ENCODE measurements around the gene PPIL6.

The PPIL6 gene

DNA sequence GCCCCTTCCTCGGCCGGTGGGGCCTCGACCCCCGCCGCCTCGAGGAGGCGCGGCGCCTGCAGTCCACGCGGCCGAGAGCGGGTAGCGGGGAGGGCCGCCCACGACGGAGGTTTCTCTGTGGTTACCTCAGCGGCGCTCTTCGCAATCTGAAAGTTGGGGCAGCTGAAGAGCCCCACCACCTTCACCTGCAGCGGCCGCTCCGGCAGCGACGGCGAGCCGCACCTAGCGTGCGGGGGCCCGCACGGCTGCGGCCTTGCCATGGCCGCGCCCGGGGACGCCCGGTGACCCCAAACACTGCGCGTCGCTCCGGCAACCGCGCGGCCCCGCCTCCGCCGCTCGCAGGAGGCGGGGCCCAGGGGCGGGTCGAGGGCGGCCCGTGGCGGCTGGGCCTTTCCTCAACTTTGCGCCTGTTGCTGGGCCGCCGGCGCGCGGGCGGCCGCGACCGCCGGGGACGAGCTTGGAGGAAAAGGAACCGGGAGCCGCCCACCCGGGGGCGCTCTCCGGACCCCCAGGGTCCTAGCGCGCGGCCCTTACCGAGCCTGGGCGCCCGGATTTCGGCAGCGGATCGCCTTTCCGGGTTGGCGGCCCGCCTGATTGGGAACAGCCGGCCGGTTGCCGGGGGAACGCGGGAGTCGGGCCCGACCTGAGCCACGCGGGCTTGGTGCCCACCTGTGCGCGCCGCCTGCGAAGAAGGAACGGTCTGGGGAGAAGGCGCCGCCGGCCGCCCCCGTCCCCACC is at the start of gene PPIL6, which contains the start of gene SMPD2:
PPIL6 (minus strand) TSS at position 298 of the 738 bp plus-strand sequence; CDS start at position 260, 38 bp downstream.
SMPD2 (plus strand) TSS at position 394 of the 738 bp plus-strand sequence. CDS start 398 bp downstream, outside the sequence.
- peak; percentile 35 to 68 (median 47) for DNase-seq (ENCODE audit: low read depth in 3 of 3, low spot score in 1 of 3)

DNA sequence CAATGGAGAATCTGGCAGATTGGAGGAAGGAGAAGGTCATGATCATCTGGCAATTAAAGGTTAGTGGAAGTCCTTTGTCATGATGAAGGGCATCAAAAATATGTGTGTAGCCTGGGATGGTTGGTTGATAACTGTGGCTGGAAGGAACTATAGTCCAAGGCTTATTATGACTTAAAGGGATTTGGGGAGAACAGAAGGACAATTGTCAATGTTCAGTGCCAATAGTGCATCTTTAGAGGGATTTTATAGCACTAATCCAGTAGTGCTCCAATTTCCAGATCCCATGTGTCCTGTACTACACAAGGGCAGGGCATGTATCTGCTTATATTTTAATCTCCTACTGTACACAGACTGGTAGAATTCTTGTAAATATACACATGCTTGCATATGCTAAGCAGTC is 47.6 kb upstream of the PPIL6 start:
- DNase-seq (ENCODE audit: low read depth in 3 of 3, low spot score in 1 of 3), result no peak

DNA sequence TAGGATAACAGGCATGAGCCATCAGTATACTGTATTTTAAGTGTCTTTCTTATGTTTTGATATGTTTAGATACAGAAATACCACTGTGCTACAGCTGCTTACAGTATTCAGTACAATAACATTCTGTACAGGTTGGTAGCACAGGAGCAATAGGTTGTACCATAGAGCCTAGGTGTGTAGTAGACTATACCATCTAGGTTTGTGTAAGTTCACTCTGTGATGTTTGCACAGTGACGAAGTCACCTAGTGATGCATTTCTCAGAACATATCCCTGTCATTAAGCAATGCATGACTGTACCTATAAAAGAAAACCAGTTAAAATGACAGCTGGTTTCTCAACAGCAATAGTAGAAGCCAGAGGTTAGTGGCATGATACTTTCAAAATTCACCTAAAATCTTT is 45.6 kb upstream of the PPIL6 start:
- no peak for DNase-seq (ENCODE audit: low read depth in 3 of 3, low spot score in 1 of 3)

DNA sequence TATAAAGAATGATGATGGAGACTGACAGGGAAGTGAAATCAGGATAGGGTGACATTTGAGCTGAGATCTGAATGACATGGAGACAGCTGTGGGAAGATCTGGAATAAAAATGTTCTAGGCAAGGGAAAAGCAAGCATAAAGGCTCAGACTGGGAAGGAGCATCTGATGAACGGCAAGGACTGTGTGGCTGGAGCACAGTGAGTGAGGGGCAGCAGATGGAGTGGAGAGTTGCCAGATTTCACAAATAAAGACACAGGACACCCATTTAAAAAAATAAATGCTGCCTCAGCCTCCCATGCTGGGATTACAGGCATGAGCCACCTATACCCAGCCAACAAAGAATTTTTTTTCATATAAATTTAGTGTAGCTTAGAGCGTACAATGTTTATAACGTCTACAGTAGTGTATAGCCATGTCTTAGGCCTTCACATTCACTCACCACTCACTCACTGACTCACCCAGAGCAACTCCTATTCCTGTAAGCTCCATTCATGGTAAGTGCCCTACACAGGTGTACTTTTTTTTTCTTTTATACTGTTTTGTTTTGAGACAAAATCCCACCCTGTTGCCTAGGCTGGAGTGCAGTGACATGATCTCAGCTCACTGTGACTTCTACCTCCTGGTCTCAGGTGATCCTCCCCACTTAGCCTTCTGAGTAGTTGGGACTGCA is 45.0 kb upstream of the PPIL6 start:
- no peak for DNase-seq (ENCODE audit: low read depth in 3 of 3, low spot score in 1 of 3)

DNA sequence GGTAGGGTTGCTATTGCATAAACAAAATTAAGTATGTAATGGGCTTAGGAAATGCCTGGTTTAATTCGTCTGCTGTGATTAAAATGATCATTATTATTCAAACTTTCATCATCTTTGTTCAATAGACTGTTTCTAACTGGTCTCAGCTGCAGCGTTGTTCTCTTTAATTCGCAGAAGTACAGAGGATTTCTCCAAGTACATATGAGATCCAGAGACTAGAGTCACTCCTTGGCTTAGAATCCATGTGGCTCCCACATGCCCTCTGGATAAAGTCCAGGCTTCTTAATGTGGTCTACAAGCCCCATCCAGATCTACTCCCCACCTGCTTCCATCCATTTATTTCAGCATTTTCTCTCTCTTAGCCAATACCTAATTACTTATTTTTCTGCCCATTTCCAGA is 43.7 kb upstream of the PPIL6 start:
- no peak for DNase-seq (ENCODE audit: low read depth in 3 of 3, low spot score in 1 of 3)

DNA sequence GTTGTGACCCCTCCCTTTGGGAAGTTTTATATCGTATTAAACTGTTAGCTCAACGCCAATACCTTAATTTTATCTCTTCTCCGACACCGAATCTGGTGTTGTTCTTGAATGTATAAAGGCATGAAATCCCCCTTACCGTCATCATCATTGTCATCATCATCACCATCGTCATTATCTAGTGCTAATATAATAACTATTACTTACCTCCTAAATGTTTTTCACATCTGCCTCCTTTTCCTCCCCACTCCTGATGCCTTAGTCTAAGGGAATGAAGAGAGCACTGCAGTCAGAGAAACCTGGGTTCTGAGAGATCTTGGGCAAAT is 43.3 kb upstream of the PPIL6 start:
- no peak for DNase-seq (ENCODE audit: low read depth in 3 of 3, low spot score in 1 of 3)

DNA sequence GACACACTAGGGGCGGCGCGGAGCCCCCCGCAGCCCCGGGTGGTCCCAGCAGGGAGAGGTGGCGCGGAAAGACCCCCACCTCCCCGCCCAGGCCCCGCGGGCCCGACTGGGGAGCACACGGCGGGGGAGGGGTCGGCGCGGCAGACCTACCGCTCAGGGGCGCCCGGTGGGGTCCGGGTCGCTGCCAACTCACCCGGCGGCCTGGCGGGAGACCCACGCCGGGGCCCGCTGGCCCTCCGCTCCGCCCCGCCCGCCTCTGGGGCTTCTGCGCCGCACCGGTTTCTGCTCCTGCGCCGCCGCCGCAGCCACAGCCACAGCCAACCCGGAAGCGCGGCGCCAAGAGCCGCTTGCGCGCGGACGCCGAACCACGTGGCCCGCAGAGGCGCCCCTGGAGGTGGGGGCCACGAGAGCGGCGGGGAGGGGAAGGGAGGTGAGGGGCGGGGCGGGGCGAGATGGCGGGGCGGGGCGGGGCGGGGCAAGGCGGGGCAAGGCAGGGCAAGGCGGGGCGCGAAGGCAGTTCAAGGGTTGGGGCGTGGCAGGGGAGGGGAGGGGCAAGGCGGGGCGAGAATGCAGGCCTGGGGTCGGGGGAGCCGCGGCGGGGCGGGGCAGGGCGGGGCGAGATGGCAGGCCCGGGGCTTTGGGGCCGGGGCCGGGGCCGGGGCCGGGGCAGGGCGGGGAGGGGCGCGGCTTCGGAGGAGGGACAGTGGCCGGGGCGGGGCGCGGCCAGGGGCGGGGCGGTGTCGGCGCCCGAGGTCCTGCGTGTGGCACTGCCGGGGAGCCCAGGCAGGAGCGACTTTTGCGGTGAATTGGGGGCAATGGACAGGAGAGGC is 42.7 kb upstream of the PPIL6 start, which contains the start of gene ZBTB24:
ZBTB24 (minus strand) TSS at position 315 of the 830 bp plus-strand sequence. CDS start 1,193 bp downstream, outside the sequence.
- DNase-seq (ENCODE audit: low read depth in 3 of 3, low spot score in 1 of 3), result peak; percentile 69 to 81 (median 74)

DNA sequence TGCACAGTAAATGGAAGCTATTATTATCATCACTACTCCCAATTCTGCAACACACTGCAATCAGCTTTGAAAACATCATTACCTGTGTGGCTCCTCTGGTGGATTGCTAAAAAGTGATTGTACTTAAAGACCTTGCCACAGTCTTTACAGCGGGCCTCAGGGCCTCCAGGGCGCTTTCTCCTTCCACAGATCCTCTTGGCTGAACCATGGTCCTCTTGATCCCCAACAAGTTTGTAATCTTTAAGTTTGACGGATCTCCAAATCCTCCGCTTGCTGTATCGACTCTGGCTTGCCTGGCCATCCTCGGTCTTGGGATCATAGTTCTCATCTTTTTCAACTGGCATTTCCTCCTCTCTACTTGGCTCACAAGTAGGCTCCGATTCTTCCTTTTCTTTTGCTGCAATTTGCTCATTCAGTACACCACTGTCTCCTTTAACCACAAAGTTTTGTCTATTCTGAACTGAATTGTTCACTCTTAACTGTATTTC is 40.6 kb upstream of the PPIL6 start:
- DNase-seq (ENCODE audit: low read depth in 3 of 3, low spot score in 1 of 3), result no peak

DNA sequence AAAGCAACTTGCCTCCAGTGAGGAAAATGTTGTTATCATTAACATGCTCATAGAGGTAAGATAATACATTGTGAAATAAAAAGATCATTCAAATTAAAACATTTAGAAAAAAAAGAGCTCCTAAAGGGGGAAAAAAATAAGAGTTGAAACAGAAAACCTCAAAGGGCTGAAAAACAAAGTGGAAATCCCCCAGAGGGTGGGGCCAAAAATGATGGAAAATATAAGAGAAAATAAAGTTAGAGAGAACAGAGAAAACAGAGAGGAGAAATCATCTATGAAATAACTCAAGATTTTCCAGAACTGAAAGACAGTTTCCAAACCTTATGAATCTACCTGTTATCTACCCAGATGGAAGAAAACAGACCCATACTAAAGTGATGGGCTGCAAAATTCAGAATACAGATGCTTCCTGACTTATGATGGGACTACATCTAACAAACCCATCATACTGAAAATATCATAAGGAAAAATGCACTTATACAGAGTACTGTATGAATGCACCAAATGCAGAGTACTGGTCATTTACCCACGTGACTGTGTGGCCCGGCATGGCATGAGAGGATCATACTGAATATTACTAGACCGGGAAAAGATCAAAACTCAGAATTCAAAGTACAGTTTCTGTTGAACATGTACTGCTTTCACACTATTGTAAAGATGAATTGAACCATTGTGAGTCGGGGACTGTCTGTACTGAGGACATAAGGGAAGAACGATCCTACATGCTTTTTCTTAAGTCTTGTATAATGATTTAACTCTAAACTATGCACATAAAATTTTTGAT is 38.6 kb upstream of the PPIL6 start:
- no peak for DNase-seq (ENCODE audit: low read depth in 3 of 3, low spot score in 1 of 3)

DNA sequence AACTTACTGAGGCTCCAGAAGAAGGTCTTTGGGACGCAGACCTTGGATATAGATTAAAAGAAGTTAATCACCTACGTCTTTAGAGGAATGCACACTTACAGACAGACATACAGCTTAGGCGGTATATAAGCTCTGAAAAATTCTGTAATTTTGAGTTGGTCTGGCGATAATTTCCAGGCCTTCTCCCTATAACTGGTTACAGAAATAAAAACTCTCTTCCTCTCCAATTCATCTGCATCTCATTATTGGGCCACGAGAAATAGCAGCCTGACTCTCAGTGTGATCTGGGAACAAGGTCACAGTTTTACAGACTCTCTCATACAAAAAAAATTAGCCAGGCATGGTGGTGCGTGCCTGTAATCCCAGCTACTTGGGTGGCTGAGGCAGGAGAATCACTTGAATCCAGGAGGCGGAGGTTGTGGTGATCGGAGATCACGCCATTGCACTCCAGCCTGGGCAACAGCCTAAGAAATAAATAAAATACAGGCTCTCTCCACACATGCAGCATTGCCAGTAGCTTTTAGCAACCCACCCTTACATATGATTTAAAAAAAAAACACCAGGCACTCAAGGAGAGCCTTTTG is 37.9 kb upstream of the PPIL6 start:
- DNase-seq (ENCODE audit: low read depth in 3 of 3, low spot score in 1 of 3), result no peak

DNA sequence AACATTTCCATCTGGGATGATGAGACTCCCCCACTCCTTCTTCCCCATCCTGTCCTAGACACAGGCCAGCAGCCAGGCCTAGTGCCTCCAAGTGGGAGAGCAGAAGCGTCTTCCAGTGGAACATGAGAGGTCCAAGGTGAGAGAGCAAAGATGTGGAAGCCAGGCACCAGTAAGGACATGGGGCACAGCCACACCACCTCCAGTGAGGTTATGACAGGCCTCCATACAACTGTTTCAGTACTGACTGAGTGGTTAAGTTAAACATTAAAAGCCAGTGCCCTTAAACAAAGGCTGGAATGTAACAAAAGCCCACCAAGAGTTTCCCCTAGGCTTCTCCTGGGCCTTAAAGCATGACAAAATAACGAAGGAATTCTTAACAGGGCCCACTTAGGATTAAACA is 37.3 kb upstream of the PPIL6 start:
- no peak for DNase-seq (ENCODE audit: low read depth in 3 of 3, low spot score in 1 of 3)

DNA sequence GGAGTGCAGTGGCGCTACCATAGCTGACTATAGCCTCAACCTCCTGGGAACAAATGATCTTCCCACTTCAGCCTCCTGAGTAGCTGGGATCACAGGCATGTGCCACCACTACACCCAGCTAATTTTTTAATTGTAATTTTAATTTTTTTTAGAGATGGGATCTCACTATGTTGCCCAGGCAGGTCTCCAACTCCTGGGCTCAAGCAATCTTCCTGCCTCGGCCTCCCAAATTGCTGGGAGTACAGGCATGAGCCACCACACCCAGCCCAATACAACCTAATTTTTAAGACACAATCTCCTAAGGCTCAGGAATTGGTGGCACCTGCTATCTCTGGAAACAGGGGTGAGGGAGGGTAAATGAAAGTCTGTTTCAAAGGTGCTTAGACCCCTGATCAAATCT is 36.8 kb upstream of the PPIL6 start:
- DNase-seq (ENCODE audit: low read depth in 3 of 3, low spot score in 1 of 3), result no peak

DNA sequence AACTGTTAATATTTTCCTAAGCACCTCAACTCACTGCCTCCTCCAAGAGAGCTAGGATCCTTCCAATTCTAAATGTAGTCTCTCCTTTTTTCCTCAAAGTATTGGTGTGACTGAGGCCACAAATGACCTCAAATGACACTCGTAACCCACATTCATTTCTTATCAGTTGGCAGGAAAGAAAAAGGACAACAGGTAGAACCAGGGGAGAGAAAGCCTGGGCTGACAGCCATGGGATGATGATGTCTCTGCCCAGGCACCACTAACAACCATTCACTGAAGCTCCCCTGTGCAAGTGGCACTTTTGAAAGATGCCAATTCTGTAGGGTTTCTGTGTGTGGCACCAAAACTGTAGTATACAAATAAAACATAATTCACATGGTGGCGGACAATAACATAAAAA is 35.2 kb upstream of the PPIL6 start:
- DNase-seq (ENCODE audit: low read depth in 3 of 3, low spot score in 1 of 3), result no peak

DNA sequence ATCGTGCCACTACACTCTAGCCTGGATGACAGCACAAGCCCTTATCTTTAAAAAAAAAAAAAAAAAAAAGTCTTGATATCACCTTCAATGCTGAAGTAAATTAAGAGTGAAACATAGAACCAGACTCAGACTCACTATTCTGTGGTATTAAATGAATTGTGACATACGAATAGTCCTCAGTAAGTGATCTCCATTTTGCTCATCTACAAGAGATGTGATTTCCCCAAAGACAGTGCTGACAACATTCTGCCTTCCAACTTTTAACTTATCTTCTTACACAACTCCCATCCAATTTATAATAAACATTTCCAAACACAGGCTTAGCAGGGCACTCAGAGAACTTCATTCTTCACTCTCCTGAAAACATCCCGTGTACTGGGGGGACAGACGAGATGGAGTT is 34.6 kb upstream of the PPIL6 start:
- DNase-seq (ENCODE audit: low read depth in 3 of 3, low spot score in 1 of 3), result no peak

DNA sequence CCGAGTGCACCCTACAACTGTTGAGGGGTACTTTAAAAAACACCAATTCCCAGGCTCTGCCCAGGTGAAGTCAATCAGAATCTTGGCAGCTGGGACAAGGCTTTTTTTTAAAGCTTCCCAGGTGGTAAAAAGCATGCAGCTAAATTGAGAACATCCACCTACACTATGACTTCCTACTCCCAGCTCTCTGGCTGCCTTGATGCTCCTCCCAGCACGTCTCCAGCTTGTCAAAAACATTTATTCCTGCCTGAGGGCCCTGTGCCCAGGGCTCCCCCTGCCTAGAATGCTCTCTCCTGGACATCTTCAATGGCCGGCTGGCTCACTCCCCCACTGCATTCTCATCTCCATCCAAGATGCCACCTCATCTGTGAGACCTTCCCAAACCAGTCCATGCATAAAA is 32.7 kb upstream of the PPIL6 start:
- no peak for DNase-seq (ENCODE audit: low read depth in 3 of 3, low spot score in 1 of 3)

DNA sequence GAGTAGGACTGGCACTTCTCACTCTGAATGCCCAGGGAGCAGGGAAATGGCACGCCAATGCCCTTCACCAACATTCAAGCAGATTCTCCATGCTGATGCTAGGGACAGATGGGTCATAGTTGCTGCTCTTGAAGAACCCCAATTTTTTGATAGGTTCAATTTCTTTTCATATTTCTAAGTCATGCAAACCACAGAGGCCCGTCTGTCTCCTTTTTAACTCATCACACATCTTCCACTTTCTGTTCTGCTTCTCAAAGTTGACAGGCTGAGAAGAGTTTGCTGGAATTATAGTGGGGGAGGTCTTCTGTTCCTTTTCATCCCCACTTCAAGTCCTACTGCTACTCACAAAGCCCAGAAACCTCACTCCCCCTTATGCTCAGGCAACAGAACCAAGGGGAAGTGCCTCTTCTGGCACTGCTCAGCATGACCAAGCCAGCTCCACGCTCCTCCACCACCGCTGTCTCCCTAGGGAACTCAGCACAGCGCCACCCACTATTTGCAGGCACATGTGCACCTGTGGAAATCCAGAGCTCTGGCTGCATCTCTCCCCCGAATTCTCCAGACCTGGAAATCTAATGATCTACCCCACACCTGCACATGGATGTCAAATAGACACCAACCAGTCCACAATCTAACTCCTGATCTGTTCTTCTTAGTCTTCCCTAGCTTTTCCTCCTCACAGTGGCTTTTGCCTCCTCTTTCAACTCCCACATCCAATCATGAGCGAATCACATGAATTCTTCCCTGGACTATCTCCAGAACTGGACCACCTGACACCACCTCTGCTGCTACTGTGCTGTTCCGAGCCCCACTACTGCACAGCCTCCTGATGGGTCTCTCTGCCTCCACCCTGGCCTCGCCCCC is 31.9 kb upstream of the PPIL6 start:
- DNase-seq (ENCODE audit: low read depth in 3 of 3, low spot score in 1 of 3), result no peak

DNA sequence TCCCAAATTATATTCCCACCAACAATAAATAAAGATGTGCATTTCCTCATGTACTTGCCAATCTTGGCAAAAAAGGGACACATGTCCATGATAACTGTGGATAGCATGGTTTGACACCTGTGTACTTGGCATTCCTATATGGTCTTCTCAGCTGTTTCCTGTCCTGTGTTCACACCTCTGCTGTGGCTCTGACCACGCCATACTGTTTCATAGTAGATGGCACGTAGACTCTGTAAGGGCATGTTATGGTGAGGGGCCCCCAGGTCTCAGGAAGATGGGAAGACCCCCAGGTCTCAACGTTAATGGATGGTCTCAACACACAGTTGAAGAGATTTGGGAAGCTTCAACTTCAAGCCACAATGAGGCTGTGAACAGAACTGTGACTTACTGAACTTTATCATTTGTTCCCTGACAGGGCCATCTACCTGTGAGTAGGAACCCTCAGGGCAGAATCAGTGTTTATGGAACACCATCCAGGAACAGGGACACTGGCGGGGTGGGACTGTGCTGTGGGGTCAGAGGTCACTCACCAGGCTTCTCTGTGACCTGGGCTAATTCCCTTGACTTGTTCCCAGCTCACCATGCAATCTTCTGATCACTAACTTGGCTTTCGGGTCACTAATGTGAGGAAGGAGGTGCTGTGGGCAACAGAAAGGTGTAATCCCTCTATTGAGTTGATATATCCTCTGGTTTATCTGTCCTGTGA is 30.8 kb upstream of the PPIL6 start:
- no peak for DNase-seq (ENCODE audit: low read depth in 3 of 3, low spot score in 1 of 3)

DNA sequence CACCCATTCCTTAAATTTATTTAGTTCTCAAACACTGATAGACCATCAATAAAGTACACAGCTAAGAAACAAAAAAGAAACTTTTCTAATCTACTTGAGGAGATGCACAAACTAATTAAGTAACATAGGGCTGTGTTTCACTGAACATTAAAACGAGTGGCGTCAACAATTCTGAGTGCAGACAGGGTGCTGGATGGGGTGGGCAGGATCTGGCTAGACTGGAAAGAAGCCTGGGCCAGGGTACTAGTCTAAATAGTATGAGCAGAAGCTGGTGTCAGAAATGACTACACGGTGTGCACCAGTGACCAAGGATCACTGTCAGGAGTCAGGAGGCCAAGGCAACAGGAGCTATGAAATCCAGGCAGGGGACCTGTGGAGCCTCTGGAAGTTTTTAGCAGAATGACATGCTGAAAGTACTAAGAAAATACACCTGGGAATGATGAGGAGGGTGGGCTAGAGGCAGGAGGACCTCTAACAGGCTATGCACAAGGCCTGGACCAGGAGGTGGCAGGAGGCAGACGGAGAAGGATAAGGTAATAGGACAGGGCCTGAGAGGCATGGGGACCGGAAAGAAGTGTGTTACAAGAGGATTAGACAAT is 29.3 kb upstream of the PPIL6 start:
- DNase-seq (ENCODE audit: low read depth in 3 of 3, low spot score in 1 of 3), result no peak

DNA sequence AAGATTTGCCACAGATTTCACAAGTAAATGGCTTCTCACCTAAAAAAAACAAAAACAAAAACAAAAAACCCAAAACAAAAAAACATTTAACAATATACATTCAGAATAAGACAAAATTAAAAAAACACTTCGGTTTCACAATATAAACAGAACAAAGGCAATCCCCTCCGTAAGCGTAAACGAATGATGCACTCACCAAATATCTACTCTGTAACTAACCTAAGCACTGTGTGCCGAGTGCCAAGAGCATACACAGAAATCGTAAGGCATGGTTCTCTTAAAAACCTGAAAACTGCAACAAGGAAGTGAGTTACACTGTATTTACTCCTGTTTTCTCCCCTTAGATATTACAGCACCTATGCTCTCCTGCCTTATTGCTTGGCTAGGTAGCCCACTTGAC is 27.3 kb upstream of the PPIL6 start:
- no peak for DNase-seq (ENCODE audit: low read depth in 3 of 3, low spot score in 1 of 3)

Measured in stimulated activated CD4-positive, alpha-beta T cell treated with anti-CD3 and anti-CD28 coated beads, TNF-alpha, amount 100 ng/mL, for 1 hour (primary cell).